Measurements from ENCODE around the gene MAX. TPM values are rescaled to one million over a fixed set of nuclear protein-coding genes. Genes with fewer than 3 reads are reported as not detected.
A peak's percentile ranks its signal among the peaks of the same experiment; 100 is the strongest.

The MAX gene
- total and polyA plus RNA-seq, 4 experiments from 2014 or later, result 162 to 212 (median 181) TPM

- peaks cover 75% of the 10 kb centered on the region for H3K36me3 ChIP-seq (ENCODE audit: insufficient read depth, low read length)
- Mint-ChIP-seq H3K27me3 (no peaks in the 10 kb centered on the region), H3K36me3 (peaks cover 71 to 83% of the 10 kb centered on the region in 2 donors), H3K4me3 (peak overlapping the region in 5 of 8 donors; percentile 12 to 39 (median 26)), H3K4me1 (peaks cover 53 to 83% (median 71%) of the 10 kb centered on the region in 4 donors), H3K27ac (peak overlapping the region; percentile 12 to 83 (median 67)), H3K9me3 (no peaks in the 10 kb centered on the region)
- no peaks in the 10 kb centered on the region for H3K27me3 ChIP-seq (ENCODE audit: insufficient read depth, low read length)
- intact Hi-C loops (cut with micrococcal nuclease), result no loop called here
- CTCF ChIA-PET (ENCODE audit: partially characterized antibody), result no interaction called here
- no peak overlapping the region for H3K27ac ChIP-seq (ENCODE audit: low read depth, low read length)
- POLR2A ChIA-PET (ENCODE audit: partially characterized antibody), result no interaction called here
- DNase-seq, result no peak
- H3K4me1 ChIP-seq (ENCODE audit: insufficient read depth, low read length), result peaks cover 51% of the 10 kb centered on the region
- no peak overlapping the region for H3K4me3 ChIP-seq (ENCODE audit: low read length in 2 of 2)
- H3K9me3 ChIP-seq (ENCODE audit: control insufficient read depth in 1 of 2, low read length in 2 of 2), result no peaks in the 10 kb centered on the region
Observed at GRCh38 chr14:65080960-65081747, 21.2 kb downstream of the MAX start.

- H3K9me3 Mint-ChIP-seq, result no peaks in the 10 kb centered on the region
- no peak for DNase-seq
- POLR2A ChIA-PET (ENCODE audit: partially characterized antibody), result interaction anchor here (1.0 to 1.1 kb wide), 2 partner anchors 12 to 19 kb away, joined by 4 read pairs; no protein-coding TSS in a partner anchor
- Histone ChIP-seq H3K36me3 (ENCODE audit: insufficient read depth, low read length) (peaks cover 71% of the 10 kb centered on the region), H3K27ac (ENCODE audit: low read depth, low read length) (no peak overlapping the region), H3K4me3 (ENCODE audit: low read length in 2 of 2) (no peak overlapping the region), H3K27me3 (ENCODE audit: insufficient read depth, low read length) (no peaks in the 10 kb centered on the region), H3K4me1 (ENCODE audit: insufficient read depth, low read length) (peaks cover 45% of the 10 kb centered on the region), H3K9me3 (ENCODE audit: control insufficient read depth in 1 of 2, low read length in 2 of 2) (no peaks in the 10 kb centered on the region)
- H3K27me3 Mint-ChIP-seq, result no peaks in the 10 kb centered on the region
- H3K4me3 Mint-ChIP-seq, result peak overlapping the region in 2 of 8 donors; percentile 55 to 71
- peak overlapping the region in 6 of 7 donors; percentile 1 to 90 (median 78) for H3K27ac Mint-ChIP-seq
- peaks cover 74 to 87% of the 10 kb centered on the region in 2 donors for H3K36me3 Mint-ChIP-seq
- CTCF ChIA-PET (ENCODE audit: partially characterized antibody), result no interaction called here
- intact Hi-C loops (cut with micrococcal nuclease), result no loop called here
- H3K4me1 Mint-ChIP-seq, result peaks cover 49 to 83% (median 69%) of the 10 kb centered on the region in 4 donors
Observed at GRCh38 chr14:65079768-65080167, 22.5 kb downstream of the MAX start.

- Histone ChIP-seq H3K27ac (ENCODE audit: low read depth, low read length) (no peak overlapping the region), H3K27me3 (ENCODE audit: insufficient read depth, low read length) (no peaks in the 10 kb centered on the region), H3K9me3 (ENCODE audit: control insufficient read depth in 1 of 2, low read length in 2 of 2) (no peaks in the 10 kb centered on the region), H3K36me3 (ENCODE audit: insufficient read depth, low read length) (peaks cover 74% of the 10 kb centered on the region), H3K4me3 (ENCODE audit: low read length in 2 of 2) (no peak overlapping the region), H3K4me1 (ENCODE audit: insufficient read depth, low read length) (peaks cover 45% of the 10 kb centered on the region)
- peaks cover 75 to 88% of the 10 kb centered on the region in 2 donors for H3K36me3 Mint-ChIP-seq
- intact Hi-C loops (cut with micrococcal nuclease), result no loop called here
- peak overlapping the region; percentile 49 to 90 (median 77) for H3K27ac Mint-ChIP-seq
- DNase-seq, result peak in 1 of 5 donors; percentile 17
- H3K4me3 Mint-ChIP-seq, result peak overlapping the region in 6 of 8 donors; percentile 10 to 71 (median 52)
- ChIA-PET POLR2A (ENCODE audit: partially characterized antibody) (interaction anchor here (1.0 to 1.1 kb wide), 3 partner anchors 11 to 692 kb away, joined by 3 to 4 read pairs (median 4); no protein-coding TSS in a partner anchor), CTCF (ENCODE audit: partially characterized antibody) (no interaction called here)
- peaks cover 51 to 82% (median 69%) of the 10 kb centered on the region in 4 donors for H3K4me1 Mint-ChIP-seq
- H3K9me3 Mint-ChIP-seq, result no peaks in the 10 kb centered on the region
- H3K27me3 Mint-ChIP-seq, result no peaks in the 10 kb centered on the region
Observed at GRCh38 chr14:65079201-65079600, 23.1 kb downstream of the MAX start.

- H3K27ac ChIP-seq (ENCODE audit: low read depth, low read length), result no peak overlapping the region
- peak overlapping the region in 2 of 7 donors; percentile 17 to 35 for H3K27ac Mint-ChIP-seq
- no peaks in the 10 kb centered on the region for H3K9me3 ChIP-seq (ENCODE audit: control insufficient read depth in 1 of 2, low read length in 2 of 2)
- H3K27me3 ChIP-seq (ENCODE audit: insufficient read depth, low read length), result no peaks in the 10 kb centered on the region
- no peak overlapping the region for H3K4me3 Mint-ChIP-seq
- CTCF ChIA-PET (ENCODE audit: partially characterized antibody), result no interaction called here
- no peak overlapping the region for H3K4me3 ChIP-seq (ENCODE audit: low read length in 2 of 2)
- H3K4me1 Mint-ChIP-seq, result peaks cover 41 to 69% (median 53%) of the 10 kb centered on the region in 4 donors
- H3K27me3 Mint-ChIP-seq, result no peaks in the 10 kb centered on the region
- peaks cover 66 to 87% of the 10 kb centered on the region in 2 donors for H3K36me3 Mint-ChIP-seq
- H3K36me3 ChIP-seq (ENCODE audit: insufficient read depth, low read length), result peaks cover 76% of the 10 kb centered on the region
- intact Hi-C loops (cut with micrococcal nuclease), result no loop called here
- no peaks in the 10 kb centered on the region for H3K9me3 Mint-ChIP-seq
- H3K4me1 ChIP-seq (ENCODE audit: insufficient read depth, low read length), result peaks cover 35% of the 10 kb centered on the region
- DNase-seq, result no peak
- POLR2A ChIA-PET (ENCODE audit: partially characterized antibody), result interaction anchor here (1.1 kb wide), 1 partner anchor 20 kb away, joined by 4 read pairs; no protein-coding TSS in a partner anchor
Observed at GRCh38 chr14:65077318-65077717, 25.0 kb downstream of the MAX start.

- ChIA-PET POLR2A (ENCODE audit: partially characterized antibody) (no interaction called here), CTCF (ENCODE audit: partially characterized antibody) (no interaction called here)
- DNase-seq, result no peak
- Histone ChIP-seq H3K36me3 (ENCODE audit: insufficient read depth, low read length) (peaks cover 60% of the 10 kb centered on the region), H3K4me1 (ENCODE audit: insufficient read depth, low read length) (peaks cover 19% of the 10 kb centered on the region), H3K27ac (ENCODE audit: low read depth, low read length) (no peak overlapping the region), H3K9me3 (ENCODE audit: control insufficient read depth in 1 of 2, low read length in 2 of 2) (no peaks in the 10 kb centered on the region), H3K27me3 (ENCODE audit: insufficient read depth, low read length) (no peaks in the 10 kb centered on the region), H3K4me3 (ENCODE audit: low read length in 2 of 2) (no peak overlapping the region)
- H3K36me3 Mint-ChIP-seq, result peaks cover 53 to 75% of the 10 kb centered on the region in 2 donors
- H3K27ac Mint-ChIP-seq, result peak overlapping the region in 2 of 7 donors; percentile 53 to 72
- no peaks in the 10 kb centered on the region for H3K27me3 Mint-ChIP-seq
- no peak overlapping the region for H3K4me3 Mint-ChIP-seq
- intact Hi-C loops (cut with micrococcal nuclease), result no loop called here
- H3K4me1 Mint-ChIP-seq, result peaks cover 29 to 54% (median 40%) of the 10 kb centered on the region in 4 donors
- no peaks in the 10 kb centered on the region for H3K9me3 Mint-ChIP-seq
Observed at GRCh38 chr14:65075628-65076325, 26.5 kb downstream of the MAX start.

- peaks cover 48% of the 10 kb centered on the region for H3K36me3 ChIP-seq (ENCODE audit: insufficient read depth, low read length)
- no peaks in the 10 kb centered on the region for H3K27me3 ChIP-seq (ENCODE audit: insufficient read depth, low read length)
- ChIA-PET CTCF (ENCODE audit: partially characterized antibody) (interaction anchor here (0.6 kb wide), 1 partner anchor 48 kb away, joined by 3 read pairs; no protein-coding TSS in a partner anchor), POLR2A (ENCODE audit: partially characterized antibody) (no interaction called here)
- peaks cover 8% of the 10 kb centered on the region for H3K4me1 ChIP-seq (ENCODE audit: insufficient read depth, low read length)
- no peaks in the 10 kb centered on the region for H3K9me3 ChIP-seq (ENCODE audit: control insufficient read depth in 1 of 2, low read length in 2 of 2)
- no peak overlapping the region for H3K4me3 Mint-ChIP-seq
- H3K27me3 Mint-ChIP-seq, result no peaks in the 10 kb centered on the region
- H3K27ac Mint-ChIP-seq, result peak overlapping the region in 6 of 7 donors; percentile 2 to 82 (median 32)
- no peaks in the 10 kb centered on the region for H3K9me3 Mint-ChIP-seq
- H3K36me3 Mint-ChIP-seq, result peaks cover 52 to 72% of the 10 kb centered on the region in 2 donors
- no peak for DNase-seq
- no peak overlapping the region for H3K27ac ChIP-seq (ENCODE audit: low read depth, low read length)
- intact Hi-C loops (cut with micrococcal nuclease), result no loop called here
- no peak overlapping the region for H3K4me3 ChIP-seq (ENCODE audit: low read length in 2 of 2)
- peaks cover 17 to 42% (median 29%) of the 10 kb centered on the region in 4 donors for H3K4me1 Mint-ChIP-seq
Observed at GRCh38 chr14:65074449-65075150, 27.7 kb downstream of the MAX start.

All from CD4-positive, alpha-beta memory T cell (primary cell).